Keratinocyte (primary cell): ENCODE measurements around the gene TSPEAR.

Experiments
- CTCF ChIP-seq, 3 experiments: IDR thresholded peaks in 1 of 3; conservative IDR thresholded peaks in 1 of 3; optimal IDR thresholded peaks in 1 of 3; 2 replicates in 2 of 3; 3 replicates in 1 of 3; pipeline versions ENCODE3 to v1.5.1; 2011; ENCODE audit warnings: low read length in 3 of 3, mild to moderate bottlenecking in 3 of 3, moderate library complexity in 2 of 3, control low read depth in 1 of 3, inconsistent platforms in 1 of 3; ENCODE audit not compliant: insufficient read depth in 2 of 3; ENCODE audit errors: extremely low read depth in 1 of 3
- EZH2 ChIP-seq: IDR thresholded peaks from one replicate; pipeline ENCODE4 v1.6.1; 2012; ENCODE audit warnings: inconsistent platforms, mild to moderate bottlenecking, low read length, moderate library complexity

- no peak for TF ChIP-seq EZH2
- TF ChIP-seq CTCF (optimal IDR thresholded peaks at IDR 0.05 in 1 of 3, IDR thresholded peaks at IDR 0.05 in 1 of 3, conservative IDR thresholded peaks at IDR 0.05 in 1 of 3; ENCODE audit: extremely low read depth in 1 of 3, insufficient read depth in 2 of 3, low read length in 3 of 3), result no peak
Observed at GRCh38 chr21:44462086-44462833, 249.1 kb downstream of the TSPEAR start.
